GM18873 (cell line): ENCODE results near the gene MCM3AP.
"Not testable (repeated sequence)": the region's sequence is repeated elsewhere in the genome, so short reads cannot be mapped to it uniquely, and the experiment has no call there.

Experiments
- ATAC-seq: cut with Tn5 transposase; IDR thresholded peaks from one replicate; pipeline ENCODE4 v1.9.1; 2021; ENCODE audit warnings: mild to moderate bottlenecking, moderate library complexity, moderate number of reproducible peaks; ENCODE audit not compliant: unreplicated experiment, low FRiP score

MCM3AP gene

GRCh38 chr21:46207006-46207919 lies 78.1 kb downstream of the MCM3AP start:
- no peak for ATAC-seq

- ATAC-seq: no peak
Observed at GRCh38 chr21:46206163-46207005, 79.0 kb downstream of the MCM3AP start.

- ATAC-seq: no peak
Observed at GRCh38 chr21:46205766-46206162, 79.6 kb downstream of the MCM3AP start.

GRCh38 chr21:46205166-46205565 lies 80.2 kb downstream of the MCM3AP start:
- ATAC-seq: no peak

GRCh38 chr21:46203203-46203600 lies 82.2 kb downstream of the MCM3AP start:
- no peak for ATAC-seq

- no peak for ATAC-seq
Observed at GRCh38 chr21:46202592-46203202, 82.7 kb downstream of the MCM3AP start.

GRCh38 chr21:46200877-46201803 lies 84.3 kb downstream of the MCM3AP start:
- not testable (repeated sequence) for ATAC-seq

- ATAC-seq: no peak
Observed at GRCh38 chr21:46199436-46200373, 85.7 kb downstream of the MCM3AP start.

- ATAC-seq: no peak
Observed at GRCh38 chr21:46196733-46197132, 88.7 kb downstream of the MCM3AP start.

- no peak for ATAC-seq
Observed at GRCh38 chr21:46195595-46196195, 89.7 kb downstream of the MCM3AP start.

- no peak for ATAC-seq
Observed at GRCh38 chr21:46194374-46195334, 90.8 kb downstream of the MCM3AP start.

- ATAC-seq: no peak
Observed at GRCh38 chr21:46193829-46194373, 91.5 kb downstream of the MCM3AP start.

- no peak for ATAC-seq
Observed at GRCh38 chr21:46191686-46192575, 93.5 kb downstream of the MCM3AP start.

GRCh38 chr21:46191257-46191685 lies 94.1 kb downstream of the MCM3AP start:
- ATAC-seq: no peak

- no peak for ATAC-seq
Observed at GRCh38 chr21:46190491-46191131, 94.8 kb downstream of the MCM3AP start.
